Measurements from ENCODE around the gene FBXL19.

FBXL19 gene

DNA sequence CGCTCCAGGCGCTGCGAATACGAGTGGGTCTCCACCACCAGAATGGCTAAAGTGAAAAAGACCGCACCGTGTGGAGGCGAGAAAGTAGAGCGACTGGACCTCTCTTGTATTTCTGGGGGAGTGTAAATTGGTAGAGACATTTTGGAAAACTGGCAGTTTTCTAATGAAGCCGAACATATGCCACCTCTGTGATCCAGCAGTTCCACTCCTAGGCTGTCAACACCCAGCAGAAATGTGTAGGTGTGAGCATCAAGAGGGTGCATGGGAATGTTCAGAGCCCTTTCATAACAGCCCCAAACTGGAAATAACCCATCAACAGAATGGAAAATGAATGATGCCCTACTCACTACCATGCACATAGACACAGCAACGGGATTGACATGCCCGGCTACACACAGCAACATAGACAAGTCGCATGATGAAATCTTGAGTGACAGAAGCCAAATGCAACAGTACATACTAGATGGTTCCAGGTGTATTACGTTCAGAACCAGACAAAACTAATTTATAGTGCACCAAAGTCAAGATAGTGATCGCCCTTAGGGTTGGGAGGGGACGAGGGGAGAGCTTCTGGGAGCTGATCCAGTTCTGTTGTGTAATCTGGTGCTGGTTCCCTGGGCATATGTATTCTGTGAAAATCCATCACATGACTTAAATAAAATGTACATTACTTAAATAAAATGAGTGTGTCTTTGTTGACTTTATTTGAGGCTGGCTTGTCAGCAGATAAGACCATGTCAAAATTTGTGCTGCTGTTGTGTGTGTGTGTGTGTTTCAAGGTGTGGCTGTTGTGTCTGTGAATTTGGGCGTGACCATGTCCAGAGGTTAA, 28.6 kb upstream of the FBXL19 start:
- no peak for FAIRE-seq

DNA sequence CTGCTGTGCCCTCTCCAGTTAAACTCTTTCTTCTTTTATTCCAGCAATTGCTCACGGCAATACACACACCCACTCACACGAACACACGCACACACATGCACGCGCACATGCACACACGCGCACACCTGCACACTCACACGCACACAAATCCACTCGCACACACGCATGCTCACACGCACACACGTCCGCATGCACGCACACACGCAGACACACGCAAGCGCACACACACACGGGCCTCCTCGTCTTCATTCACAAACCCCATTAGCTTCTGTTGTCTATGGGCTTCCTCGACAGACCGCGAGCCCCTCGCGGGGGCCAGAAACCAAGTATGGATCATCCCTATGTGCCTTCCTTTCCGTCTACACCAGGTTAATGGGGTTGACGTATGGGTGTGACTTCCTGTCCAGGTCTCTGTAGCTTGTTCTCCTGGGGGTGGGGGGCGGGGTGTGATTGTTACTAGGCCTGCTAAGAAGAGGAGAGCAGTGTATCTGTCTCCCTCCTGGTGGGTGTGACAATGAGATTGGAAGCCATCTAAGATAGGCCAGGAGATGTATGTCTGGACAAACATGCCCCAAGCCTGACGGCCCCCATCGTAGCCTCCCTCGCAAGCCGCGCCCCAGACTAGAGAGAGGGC, 27.6 kb upstream of the FBXL19 start:
- no peak for FAIRE-seq

DNA sequence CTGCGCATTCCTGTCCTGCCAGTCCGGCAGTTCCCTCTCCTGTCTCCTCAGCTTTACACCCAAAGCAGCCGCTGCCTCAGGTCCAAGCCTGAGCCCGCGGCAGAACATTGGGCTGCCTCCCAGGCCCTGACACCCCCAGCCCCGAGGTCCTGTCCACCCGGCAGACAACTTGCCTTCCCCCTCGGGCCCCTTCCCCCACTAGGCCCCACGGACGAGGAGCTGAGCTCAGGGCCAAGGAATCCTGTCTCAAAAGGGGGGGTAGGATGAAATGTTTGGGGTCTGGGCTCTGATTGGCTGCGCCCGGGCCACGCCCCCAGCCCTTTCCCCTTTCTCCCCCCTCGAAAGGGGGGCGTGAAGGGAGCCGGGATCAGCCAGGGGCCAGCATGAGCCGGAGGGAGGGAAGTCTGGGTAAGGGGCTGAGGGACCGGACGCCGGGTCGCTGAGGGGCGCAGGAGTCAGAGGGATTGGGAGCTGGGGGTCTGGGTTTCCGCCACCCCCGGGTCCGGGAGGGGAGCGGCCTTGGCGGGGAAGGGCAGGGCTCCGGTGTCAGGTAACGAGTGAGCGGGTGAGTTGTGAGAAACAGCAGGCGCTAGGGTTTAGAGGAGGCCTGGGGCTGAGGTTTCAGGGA, 27.0 kb upstream of the FBXL19 start, which contains the start of gene CTF1:
Gene CTF1, plus strand, starts transcription at position 354 of the 628 bp plus-strand sequence. Its CDS starts 30 bp downstream, at position 384.
- no peak for FAIRE-seq

DNA sequence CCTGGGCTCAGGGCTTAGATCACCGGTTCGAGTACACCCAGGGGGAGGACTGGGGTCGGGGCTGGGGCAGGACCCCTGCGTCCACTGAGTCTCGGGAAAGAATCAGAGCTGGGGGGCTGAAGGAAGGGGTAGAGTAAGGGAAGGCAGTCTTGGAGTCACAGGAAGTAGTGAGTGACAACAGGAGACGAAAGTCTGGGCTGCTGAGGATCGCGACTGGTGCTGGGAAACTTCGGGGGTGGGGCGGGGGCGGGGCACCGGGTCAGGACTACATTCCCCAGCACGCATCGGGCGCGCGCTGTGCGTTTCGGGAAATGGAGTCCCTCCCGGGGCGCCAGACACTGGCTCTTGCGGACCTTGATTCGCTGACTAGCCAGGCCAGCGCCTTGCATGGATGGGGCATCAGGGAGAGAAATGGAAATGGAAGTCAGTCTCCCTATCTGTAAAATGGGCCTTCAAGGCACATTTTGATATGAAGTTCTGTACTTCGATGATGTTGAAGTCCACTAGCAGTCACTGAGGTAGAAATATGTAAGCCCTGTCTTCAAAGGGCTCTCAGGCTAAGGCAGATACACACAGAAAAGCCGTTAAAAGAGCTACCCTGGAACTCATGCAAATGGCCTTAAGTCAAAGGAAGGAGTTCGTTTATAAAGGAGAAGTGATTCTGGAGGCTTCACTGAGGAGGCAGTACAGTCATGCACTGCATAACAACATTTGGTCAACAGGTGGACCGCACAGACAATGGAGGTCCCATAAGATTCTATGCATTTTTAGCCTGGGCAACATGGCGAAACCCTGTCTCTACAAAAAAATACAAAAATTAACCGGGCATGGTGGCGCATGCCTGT, 26.3 kb upstream of the FBXL19 start:
- no peak for FAIRE-seq

DNA sequence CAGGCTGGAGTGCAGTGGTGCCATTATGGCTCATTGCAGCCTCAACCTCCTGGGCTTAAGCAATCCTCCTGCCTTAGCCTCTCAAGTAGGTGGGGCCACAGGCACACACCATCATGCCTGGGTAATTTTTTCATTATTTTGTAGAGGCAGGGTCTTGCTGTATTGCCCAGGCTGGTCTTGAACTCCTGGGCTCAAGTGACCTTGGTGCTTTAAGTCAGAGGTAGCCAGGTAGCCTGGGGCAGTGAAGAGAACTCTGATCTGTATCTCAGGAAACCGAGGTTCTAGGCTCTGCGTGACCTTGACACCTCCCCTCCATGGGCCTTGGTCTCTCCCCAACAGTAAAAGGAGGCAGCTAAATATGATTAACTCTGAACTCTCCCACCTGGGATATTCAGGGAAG, 23.6 kb upstream of the FBXL19 start:
- no peak for FAIRE-seq

DNA sequence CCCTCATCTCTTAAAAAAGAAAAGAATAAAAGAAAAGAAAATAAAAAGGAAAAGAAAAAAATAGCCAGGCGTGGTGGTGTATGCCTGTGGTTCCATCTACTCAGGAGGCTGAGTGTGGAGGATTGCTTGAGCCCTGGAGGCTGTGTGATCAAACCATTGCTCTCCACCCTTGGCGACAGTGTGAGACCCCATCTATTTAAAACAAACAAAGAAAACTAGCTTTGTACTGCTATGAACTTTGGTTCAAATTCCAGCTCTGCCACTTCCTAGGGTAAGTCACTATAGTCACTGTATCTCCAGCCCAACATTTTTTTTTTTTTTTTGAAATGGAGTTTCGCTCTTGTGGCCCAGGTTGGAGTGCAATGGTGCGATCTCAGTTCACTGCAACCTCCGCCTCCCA, 22.8 kb upstream of the FBXL19 start:
- no peak for FAIRE-seq

DNA sequence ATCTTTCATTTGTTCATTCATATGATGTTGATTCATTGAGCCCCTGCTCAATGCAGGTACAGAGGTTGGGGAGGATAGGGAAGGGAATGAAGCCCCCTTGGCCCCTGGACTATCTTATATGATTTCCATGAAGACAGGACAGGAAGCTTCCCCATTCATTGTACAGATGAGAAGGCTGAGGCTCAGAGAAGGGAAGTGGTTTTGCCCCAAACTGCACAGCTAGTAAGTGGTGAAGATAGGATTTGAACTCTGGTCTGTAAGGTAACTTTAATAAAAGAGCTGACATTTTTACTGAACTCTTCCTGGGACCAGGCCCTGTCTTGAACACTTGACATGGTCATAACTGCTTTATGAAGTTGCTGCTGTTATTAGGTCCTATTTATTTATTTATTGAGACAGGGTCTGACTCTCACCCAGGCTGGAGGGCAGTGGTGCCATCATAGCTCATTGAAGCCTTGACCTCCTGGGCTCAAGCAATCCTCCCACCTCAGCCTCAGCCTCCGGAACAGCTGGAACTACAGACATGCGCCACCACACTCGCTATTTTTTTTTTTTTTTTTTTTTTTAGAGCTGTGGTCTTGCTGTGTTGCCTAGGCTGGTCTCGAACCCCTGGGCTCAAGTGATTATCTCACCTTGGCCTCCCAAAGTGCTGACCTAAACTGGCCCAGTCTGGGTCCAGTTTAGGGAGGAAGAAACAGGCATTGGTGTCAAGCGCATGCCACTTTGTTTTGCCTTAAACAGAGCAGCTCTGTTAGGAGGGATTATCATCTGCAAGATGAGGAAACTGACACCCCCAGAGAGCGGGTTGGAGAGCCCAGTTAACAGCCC, 22.0 kb upstream of the FBXL19 start:
- no peak for FAIRE-seq

DNA sequence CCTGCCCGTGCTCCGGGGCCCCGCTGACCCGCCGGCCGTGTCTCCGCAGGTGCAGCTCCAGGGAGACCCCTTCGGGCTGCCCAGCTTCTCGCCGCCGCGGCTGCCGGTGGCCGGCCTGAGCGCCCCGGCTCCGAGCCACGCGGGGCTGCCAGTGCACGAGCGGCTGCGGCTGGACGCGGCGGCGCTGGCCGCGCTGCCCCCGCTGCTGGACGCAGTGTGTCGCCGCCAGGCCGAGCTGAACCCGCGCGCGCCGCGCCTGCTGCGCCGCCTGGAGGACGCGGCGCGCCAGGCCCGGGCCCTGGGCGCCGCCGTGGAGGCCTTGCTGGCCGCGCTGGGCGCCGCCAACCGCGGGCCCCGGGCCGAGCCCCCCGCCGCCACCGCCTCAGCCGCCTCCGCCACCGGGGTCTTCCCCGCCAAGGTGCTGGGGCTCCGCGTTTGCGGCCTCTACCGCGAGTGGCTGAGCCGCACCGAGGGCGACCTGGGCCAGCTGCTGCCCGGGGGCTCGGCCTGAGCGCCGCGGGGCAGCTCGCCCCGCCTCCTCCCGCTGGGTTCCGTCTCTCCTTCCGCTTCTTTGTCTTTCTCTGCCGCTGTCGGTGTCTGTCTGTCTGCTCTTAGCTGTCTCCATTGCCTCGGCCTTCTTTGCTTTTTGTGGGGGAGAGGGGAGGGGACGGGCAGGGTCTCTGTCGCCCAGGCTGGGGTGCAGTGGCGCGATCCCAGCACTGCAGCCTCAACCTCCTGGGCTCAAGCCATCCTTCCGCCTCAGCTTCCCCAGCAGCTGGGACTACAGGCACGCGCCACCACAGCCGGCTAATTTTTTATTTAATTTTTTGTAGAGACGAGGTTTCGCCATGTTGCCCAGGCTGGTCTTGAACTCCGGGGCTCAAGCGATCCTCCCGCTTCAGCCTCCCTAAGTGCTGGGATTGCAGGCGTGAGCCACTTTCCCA, 21.1 kb upstream of the FBXL19 start:
- FAIRE-seq: no peak

DNA sequence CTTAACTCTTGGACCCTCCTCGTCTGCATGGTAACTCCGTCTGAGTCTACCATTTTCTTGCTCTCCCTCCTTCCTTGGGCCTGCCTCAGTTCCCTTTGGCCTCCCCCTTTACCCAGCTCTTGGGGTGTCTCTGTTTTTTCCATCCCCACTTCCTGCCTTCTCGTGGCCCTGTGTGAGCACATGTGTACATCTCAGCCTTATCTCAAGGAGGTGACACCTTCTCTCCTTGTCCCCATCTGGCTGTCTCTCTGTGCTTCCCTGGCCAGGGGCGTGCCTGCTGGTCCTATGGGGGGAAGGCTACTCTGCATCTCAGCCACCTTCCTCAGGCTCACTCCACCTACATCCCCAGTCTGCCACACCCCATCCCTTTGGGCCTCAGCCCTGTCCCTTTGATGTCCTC, 20.4 kb upstream of the FBXL19 start:
- no peak for FAIRE-seq

DNA sequence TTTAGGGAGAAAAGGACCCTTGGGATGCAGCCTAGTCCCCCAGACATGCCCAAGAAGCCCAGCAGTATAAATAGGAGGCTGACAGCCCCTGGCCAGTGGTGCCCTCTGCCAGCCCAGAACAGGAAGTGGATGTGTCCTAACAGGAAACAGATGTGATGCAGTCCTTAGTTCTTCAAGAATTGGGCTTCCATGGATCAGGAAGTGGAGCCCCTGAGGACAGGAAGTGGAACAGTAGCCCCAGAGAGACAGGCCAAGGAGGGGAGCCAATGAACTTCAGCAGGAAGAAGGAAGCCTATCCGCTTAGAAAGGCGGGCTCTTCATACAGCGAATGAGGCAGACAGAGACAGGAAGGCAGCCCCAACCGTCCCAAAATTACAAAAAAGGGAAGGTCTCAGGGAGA, 19.8 kb upstream of the FBXL19 start:
- no peak for FAIRE-seq

DNA sequence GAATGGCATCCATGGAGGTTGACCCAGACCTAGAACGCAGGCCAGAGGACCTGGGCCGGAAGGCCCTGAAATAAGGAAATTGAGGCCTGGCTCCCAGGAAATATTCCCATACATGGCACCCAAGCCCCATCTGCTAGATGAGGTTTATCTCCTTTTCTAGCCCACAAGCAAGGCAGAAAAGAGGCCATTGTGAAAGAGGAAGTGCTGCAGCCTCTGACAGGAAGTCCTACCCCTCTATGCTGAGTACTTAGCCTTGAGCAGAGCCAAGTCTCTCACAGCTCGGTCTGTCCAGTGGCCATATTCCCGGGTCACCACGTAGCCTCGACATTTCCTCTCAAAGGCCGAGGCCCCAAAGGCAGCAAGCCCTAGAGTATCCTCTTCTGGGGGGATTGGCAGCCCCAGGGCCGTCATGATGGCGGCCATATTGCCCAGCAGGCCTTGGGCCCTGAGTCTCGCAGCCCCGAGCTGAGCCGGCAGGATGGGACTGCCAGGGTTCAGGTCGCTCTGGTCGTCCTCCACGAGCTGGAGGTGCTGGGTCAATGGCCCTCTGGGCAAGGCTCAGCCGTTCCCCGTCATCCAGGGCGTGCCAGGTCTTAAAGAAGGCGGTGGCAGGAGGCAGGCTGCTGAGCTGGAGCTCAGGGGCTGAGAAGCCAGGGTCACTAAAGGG, 19.1 kb upstream of the FBXL19 start:
- no peak for FAIRE-seq

DNA sequence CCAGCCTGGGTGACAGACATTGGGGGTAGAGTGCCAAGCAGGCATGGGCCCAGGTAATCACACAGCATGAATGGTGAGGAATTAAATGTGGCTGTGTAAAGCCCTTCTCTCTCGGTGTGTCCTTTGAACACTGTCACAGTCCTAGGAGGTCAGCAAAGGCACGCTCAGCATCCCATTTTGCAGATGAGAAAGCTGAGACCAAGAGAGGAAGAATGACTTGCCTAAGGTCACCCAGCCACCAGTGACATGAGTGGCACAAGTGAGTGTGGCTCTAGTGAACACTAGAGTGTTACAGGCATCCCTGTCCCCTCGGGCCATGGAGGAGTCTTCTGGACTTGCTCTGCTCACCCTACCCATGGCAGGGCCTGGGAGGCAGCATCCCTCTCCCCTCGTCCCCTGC, 16.3 kb upstream of the FBXL19 start:
- no peak for FAIRE-seq

DNA sequence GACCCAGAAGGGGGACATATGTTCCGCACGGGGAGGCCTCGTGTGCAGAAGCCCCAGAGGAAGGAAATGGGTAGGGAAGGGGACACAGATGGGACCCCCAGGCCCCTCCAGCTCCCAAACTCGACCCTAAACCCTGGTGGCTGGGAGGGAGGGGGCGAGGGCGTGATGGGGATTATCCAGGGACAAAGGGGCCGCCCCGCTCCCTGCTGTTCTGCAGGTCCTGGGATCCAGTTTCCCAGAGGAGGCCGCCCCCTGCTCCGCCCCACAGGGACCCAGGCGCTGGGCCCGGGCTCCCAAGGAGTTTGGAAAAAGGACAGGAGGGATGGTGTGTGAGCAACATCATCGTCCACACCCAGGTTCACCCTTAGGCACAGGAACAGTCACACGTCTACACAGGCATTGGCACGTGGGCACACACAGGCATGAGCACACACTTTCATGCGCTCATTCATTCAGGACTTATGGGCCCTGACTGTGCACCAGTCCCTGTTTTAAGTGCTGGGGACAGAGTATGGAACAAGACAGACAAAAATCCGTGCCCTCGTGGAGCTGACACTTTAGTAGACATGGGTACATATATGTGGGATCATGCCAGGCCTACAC, 12.8 kb upstream of the FBXL19 start:
- no peak for FAIRE-seq

DNA sequence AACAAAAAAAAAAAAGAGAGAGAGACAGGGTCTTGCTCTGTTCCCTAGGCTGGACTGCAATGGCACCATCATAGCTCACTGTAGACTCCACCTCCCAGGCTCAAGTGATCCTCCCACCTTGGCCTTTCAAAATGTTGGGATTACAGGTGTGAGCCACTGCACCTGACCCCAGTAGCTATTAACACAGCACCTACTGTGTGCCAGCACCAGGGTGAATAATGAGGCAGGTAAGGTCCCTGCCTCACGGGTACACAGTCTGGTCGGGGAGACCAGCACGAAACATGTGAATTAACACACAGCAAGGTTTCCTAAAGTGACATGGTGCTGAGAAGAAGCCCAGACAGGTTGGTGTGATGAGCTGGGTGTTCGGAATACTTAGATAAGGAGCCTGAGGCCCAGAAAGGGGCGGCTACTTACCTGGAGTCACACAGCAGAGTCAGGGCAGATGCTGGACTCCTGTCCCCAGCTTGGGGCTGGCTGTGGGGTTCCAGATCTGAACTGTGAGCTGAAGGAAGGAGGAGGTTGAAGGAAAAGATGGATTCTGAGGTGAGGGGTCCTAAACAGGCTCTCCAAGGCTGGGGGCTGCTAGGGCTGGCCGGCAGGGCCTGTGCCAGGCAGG, 10.5 kb upstream of the FBXL19 start:
- FAIRE-seq: no peak

DNA sequence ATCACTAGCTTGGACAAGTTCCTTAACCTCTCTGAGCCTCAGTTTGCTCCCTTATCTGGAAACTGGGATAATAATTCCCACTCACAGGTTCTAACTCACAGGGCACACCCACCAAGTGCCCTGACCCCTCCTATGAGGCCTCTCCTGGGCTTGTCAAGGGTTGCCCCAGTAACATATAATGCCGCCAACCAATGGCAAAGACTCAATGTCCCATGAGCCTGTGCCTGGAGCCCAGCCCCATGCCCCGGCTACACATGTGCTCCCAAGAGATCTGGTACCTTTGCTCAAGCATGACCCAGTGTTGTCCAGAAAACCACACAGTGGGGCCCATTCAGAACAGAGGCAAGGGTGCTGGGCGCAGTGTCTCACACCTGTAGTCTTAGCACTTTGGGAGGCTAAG, 8.5 kb upstream of the FBXL19 start:
- no peak for FAIRE-seq

DNA sequence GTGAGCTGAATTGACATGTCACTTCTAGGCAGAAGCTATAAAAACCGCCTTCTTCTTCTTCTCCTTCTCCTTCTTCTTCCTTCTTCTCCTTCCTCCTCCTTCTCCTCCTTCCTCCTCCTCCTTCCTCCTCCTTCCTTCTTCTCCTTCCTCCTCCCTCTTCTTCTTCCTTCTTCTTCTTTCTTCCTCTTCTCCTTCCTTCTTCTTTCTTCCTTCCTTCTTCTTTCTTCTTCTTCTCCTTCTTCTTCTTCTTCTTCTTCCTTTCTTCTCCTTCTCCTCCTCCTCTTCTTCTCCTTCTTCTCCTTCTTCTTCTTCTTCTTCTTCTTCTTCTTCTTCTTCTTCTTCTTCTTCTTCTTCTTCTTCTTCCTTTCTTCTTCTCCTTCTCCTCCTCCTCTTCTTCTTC, 4.8 kb upstream of the FBXL19 start:
- FAIRE-seq: no peak

DNA sequence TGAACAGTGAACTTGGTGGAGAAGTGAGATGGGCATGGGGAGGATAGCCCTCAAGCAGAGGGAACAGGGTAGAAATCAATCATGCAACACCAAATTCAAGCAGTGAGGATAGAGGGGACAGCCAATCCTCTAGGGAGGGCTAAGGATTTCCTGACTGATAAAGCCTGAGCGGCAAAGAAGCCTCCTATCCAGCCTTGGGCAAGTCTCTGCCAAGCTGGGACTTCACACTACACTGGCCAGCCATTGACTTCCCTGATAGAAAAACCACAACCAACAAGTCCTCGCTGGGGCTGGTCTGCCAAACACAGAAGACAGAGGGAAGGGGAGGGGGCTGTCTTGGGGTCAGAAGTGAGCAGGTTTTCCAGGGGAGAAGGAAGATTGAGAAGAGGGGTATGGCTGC, 2.5 kb upstream of the FBXL19 start:
- FAIRE-seq: no peak

DNA sequence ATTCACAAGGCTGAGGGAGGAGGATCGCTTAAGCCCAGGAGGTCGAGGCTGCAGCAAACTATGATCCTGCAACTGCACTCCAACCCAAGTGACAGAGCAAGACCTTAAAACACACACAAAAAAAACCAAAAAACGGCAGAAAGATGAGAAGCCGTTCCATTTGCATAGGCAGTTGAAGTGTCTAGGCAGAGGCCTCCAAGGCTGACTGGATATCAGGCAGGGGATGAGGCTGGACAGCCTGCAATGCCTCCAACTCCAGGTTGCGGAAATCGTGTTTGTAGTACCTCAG, 2.0 kb upstream of the FBXL19 start:
- no peak for FAIRE-seq

DNA sequence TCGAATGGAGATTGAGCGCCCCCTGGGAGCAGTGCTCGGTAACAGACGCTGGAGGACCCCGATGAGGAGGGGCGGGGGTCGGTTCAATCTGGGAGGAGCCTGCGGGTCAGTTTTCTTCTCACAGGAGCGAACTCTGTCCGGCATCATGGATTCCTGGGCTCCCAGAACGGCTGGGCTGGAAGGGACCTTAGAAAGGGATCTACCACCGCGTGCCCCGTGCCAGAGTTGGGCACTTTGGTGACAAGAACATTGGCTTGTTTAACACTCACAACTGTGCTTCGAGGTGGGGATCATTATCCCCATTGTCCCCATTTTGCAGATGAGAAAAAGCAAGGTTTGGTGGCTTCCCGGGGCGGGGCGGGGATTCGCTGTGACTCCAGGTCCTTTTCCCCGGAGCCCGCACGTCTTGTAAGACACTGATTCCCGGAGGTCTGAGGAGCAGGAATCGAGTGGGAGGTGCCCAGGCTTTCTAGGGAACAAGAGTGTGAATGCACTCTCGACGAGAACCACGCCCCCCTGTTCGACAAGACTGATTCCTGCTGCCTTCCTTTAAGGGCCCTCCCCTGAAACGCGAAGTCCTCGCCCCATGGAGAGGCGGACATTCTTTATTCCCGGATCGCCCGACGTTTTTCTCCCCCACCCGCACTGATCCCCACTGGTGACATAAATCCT, 1.5 kb upstream of the FBXL19 start:
- FAIRE-seq: peak; percentile 82
